GM23338 (cell line): ENCODE measurements around the gene CDKAL1. TPM values are rescaled to one million over a fixed set of nuclear protein-coding genes. Genes with fewer than 3 reads are reported as not detected.

Experiments
- ATAC-seq: fragments of 200-7000 bp; cut with Tn5 transposase; 3 replicates; pipeline ENCODE4 v1.9.1; 2020
- DNase-seq: peaks from one replicate; pipeline ENCODE4 v3.0.0-alpha.2; 2015; ENCODE audit warnings: low spot score
- H2AFZ ChIP-seq: fragments of 200-600 bp; sonication (generic); 2 replicates; pipeline ENCODE4 v1.8.0; 2016; ENCODE audit warnings: antibody characterized with exemption, mild to moderate bottlenecking, moderate library complexity
- H3F3A ChIP-seq: fragments of 200-600 bp; sonication (generic); replicated peaks from 2 replicates; pipeline ENCODE4 v1.8.0; 2017; ENCODE audit warnings: antibody characterized with exemption, mixed run types, low read depth
- H3K27ac ChIP-seq: fragments of 200-600 bp; sonication (generic); 2 replicates; pipeline ENCODE4 v1.6.1; 2016; ENCODE audit warnings: low read depth
- H3K27me3 ChIP-seq: fragments of 200-600 bp; sonication (generic); 2 replicates; pipeline ENCODE4 v1.8.0; 2016; ENCODE audit warnings: mild to moderate bottlenecking, mixed run types, moderate library complexity; ENCODE audit not compliant: insufficient read depth
- H3K36me3 ChIP-seq: fragments of 200-600 bp; sonication (generic); 2 replicates; pipeline ENCODE4 v1.8.0; 2016; ENCODE audit warnings: mild to moderate bottlenecking; ENCODE audit not compliant: insufficient read depth
- H3K4me1 ChIP-seq: fragments of 200-600 bp; sonication (generic); 2 replicates; pipeline ENCODE4 v1.8.0; 2016; ENCODE audit warnings: mild to moderate bottlenecking, moderate library complexity; ENCODE audit not compliant: insufficient read depth
- H3K4me2 ChIP-seq: fragments of 200-600 bp; sonication (generic); 2 replicates; pipeline ENCODE4 v1.7.1; 2017; ENCODE audit warnings: mixed run types
- H3K4me3 ChIP-seq: fragments of 200-600 bp; sonication (generic); 2 replicates; pipeline ENCODE4 v1.6.1; 2016; ENCODE audit warnings: mixed run types
- H3K79me2 ChIP-seq: fragments of 200-600 bp; sonication (generic); replicated peaks from 2 replicates; pipeline ENCODE4 v1.8.0; 2017; ENCODE audit warnings: mild to moderate bottlenecking; ENCODE audit not compliant: insufficient read depth
- H3K9me2 ChIP-seq: fragments of 200-600 bp; sonication (generic); 2 replicates; pipeline ENCODE4 v1.8.0; 2017; ENCODE audit not compliant: insufficient read depth
- H4K20me1 ChIP-seq: fragments of 200-600 bp; sonication (generic); replicated peaks from 2 replicates; pipeline ENCODE4 v1.8.0; 2017; ENCODE audit warnings: mild to moderate bottlenecking; ENCODE audit not compliant: insufficient read depth
- H3K27ac Mint-ChIP-seq: 2 replicates; pipeline ENCODE4 v1.8.0; 2020; ENCODE audit warnings: inconsistent platforms, mild to moderate bottlenecking, moderate library complexity, mixed read lengths
- H3K27me3 Mint-ChIP-seq: 3 replicates; pipeline ENCODE4 v1.8.0; 2022; ENCODE audit warnings: low read depth, mild to moderate bottlenecking, moderate library complexity, mixed read lengths, inconsistent platforms; ENCODE audit not compliant: insufficient read depth, poor library complexity
- H3K36me3 Mint-ChIP-seq: 3 replicates; pipeline ENCODE4 v1.8.0; 2021; ENCODE audit warnings: low read depth, mild to moderate bottlenecking, inconsistent platforms, moderate library complexity, mixed read lengths
- H3K4me1 Mint-ChIP-seq: 3 replicates; pipeline ENCODE4 v1.8.0; 2020; ENCODE audit warnings: mild to moderate bottlenecking, inconsistent platforms, mixed read lengths
- H3K4me3 Mint-ChIP-seq: 3 replicates; pipeline ENCODE4 v1.8.0; 2021; ENCODE audit warnings: moderate library complexity, mild to moderate bottlenecking, inconsistent platforms, mixed read lengths
- H3K9me3 Mint-ChIP-seq: 3 replicates; pipeline ENCODE4 v1.8.0; 2020; ENCODE audit warnings: moderate library complexity, mild to moderate bottlenecking, inconsistent platforms, mixed read lengths
- CREB1 ChIP-seq: fragments of 250-450 bp; sonication (Bioruptor Pico); IDR thresholded peaks from 2 replicates; pipeline ENCODE4 v1.5.0; 2020; ENCODE audit warnings: low read depth, mild to moderate bottlenecking, moderate library complexity
- CTCF ChIP-seq, 2 experiments: fragments of 200-600 bp in 1 of 2; sonication (generic) in 1 of 2; conservative IDR thresholded peaks; 2 replicates each; pipeline versions ENCODE4 v1.5.1 to v1.6.1; 2016 to 2017; ENCODE audit warnings: antibody characterized with exemption in 2 of 2, low read depth in 2 of 2, mild to moderate bottlenecking in 2 of 2, moderate library complexity in 1 of 2
- EZH2 ChIP-seq: fragments of 200-600 bp; sonication (generic); IDR thresholded peaks from one replicate; pipeline ENCODE4 v1.8.0; 2017; ENCODE audit warnings: antibody characterized with exemption, mild to moderate bottlenecking, low read depth; ENCODE audit not compliant: unreplicated experiment
- EZH2phosphoT487 ChIP-seq: fragments of 200-600 bp; sonication (generic); IDR thresholded peaks from one replicate; pipeline ENCODE4 v1.8.1; 2018; ENCODE audit warnings: antibody characterized with exemption; ENCODE audit not compliant: unreplicated experiment
- JUNB ChIP-seq: IDR thresholded peaks from one replicate; pipeline ENCODE4 v1.6.1; 2016; ENCODE audit warnings: antibody characterized with exemption; ENCODE audit not compliant: unreplicated experiment
- NANOG ChIP-seq: IDR thresholded peaks from 2 replicates; pipeline ENCODE4 v1.6.1; 2016; ENCODE audit warnings: antibody characterized with exemption, borderline replicate concordance
- STAT1 ChIP-seq: IDR thresholded peaks from one replicate; pipeline ENCODE4 v1.6.1; 2016; ENCODE audit warnings: antibody characterized with exemption; ENCODE audit not compliant: unreplicated experiment
- ZNF114 ChIP-seq: fragments of 250-450 bp; sonication (Bioruptor Pico); IDR thresholded peaks from 2 replicates; pipeline ENCODE4 v1.5.0; 2020; ENCODE audit warnings: mild to moderate bottlenecking, moderate library complexity
- ZNF331 ChIP-seq: fragments of 250-450 bp; sonication (Bioruptor Pico); IDR thresholded peaks from 2 replicates; pipeline ENCODE4 v1.5.0; 2020; ENCODE audit warnings: low read depth, mild to moderate bottlenecking, moderate library complexity
- polyA plus RNA-seq: library from polyadenylated mRNA; unstranded; fragments of >200 nt; fragmentation: Nextera tagmentation; extraction: Ambion mirVana; gene quantifications from 2 replicates; pipeline ENCODE4 v1.2.1, GENCODE V29; 2016
- total RNA-seq: library from RNA; depleted of rRNA; stranded (reverse); fragments of >200 nt; shearing (Covaris generic); gene quantifications from 2 replicates; pipeline ENCODE4 v1.2.3, GENCODE V29; 2014
- TF ChIP-seq, protein P1 (sequence below): IDR thresholded peaks from 2 replicates; pipeline ENCODE4 v1.6.1; 2016; ENCODE audit warnings: antibody characterized with exemption
- TF ChIP-seq, protein P2 (sequence below): fragments of 250-450 bp; sonication (Bioruptor Pico); IDR thresholded peaks from 2 replicates; pipeline ENCODE4 v1.5.0; 2020; ENCODE audit warnings: mild to moderate bottlenecking, moderate library complexity

Gene CDKAL1
- total and polyA plus RNA-seq, 2 experiments from 2014 or later = 17.8 to 35.0 TPM

GRCh38 chr6:20876036-20876435 lies 341.8 kb downstream of the CDKAL1 start:
- no peak for DNase-seq
- H3K4me2 ChIP-seq = 0 out of 2 replicates have a peak overlapping the region, but pooled peaks have one; percentile 47
- H3K36me3 ChIP-seq = no peaks in the 10 kb centered on the region
- H3K36me3 Mint-ChIP-seq = no peaks in the 10 kb centered on the region
- H3K79me2 ChIP-seq = no peaks in the 10 kb centered on the region
- H3F3A ChIP-seq = no peaks in the 10 kb centered on the region
- H3K9me2 ChIP-seq = no peaks in the 10 kb centered on the region
- peaks cover 72% of the 10 kb centered on the region for H3K4me1 ChIP-seq
- no peaks in the 10 kb centered on the region for H4K20me1 ChIP-seq
- no peaks in the 10 kb centered on the region for H3K27me3 ChIP-seq
- H2AFZ ChIP-seq = no peak overlapping the region
- TF ChIP-seq CREB1 (no peak), JUNB (no peak), ZNF114 (CRISPR knock-in tag) (no peak), STAT1 (no peak), ZNF331 (no peak)
- no peaks in the 10 kb centered on the region for H3K9me3 Mint-ChIP-seq
- H3K27ac Mint-ChIP-seq = peak overlapping the region; percentile 20; the same call in 1 of the 2 replicates
- no peak overlapping the region for H3K4me3 Mint-ChIP-seq
- ATAC-seq = no peak; the same call in 2 of the 3 replicates
- peaks cover 2% of the 10 kb centered on the region for H3K27me3 Mint-ChIP-seq
- no peak overlapping the region for H3K4me3 ChIP-seq
- no peak overlapping the region for H3K27ac ChIP-seq
- peaks cover 68% of the 10 kb centered on the region for H3K4me1 Mint-ChIP-seq

GRCh38 chr6:20876561-20876960 lies 342.3 kb downstream of the CDKAL1 start:
- no peaks in the 10 kb centered on the region for H3K27me3 ChIP-seq
- peak overlapping the region; percentile 20; the same call in 1 of the 2 replicates for H3K27ac Mint-ChIP-seq
- no peaks in the 10 kb centered on the region for H3K9me3 Mint-ChIP-seq
- H2AFZ ChIP-seq = no peak overlapping the region
- DNase-seq = no peak
- no peak overlapping the region for H3K4me3 ChIP-seq
- H3K4me1 Mint-ChIP-seq = peaks cover 68% of the 10 kb centered on the region
- no peaks in the 10 kb centered on the region for H3K79me2 ChIP-seq
- peak overlapping the region; percentile 47 for H3K4me2 ChIP-seq
- no peaks in the 10 kb centered on the region for H3K36me3 Mint-ChIP-seq
- H3K4me1 ChIP-seq = peaks cover 76% of the 10 kb centered on the region
- no peaks in the 10 kb centered on the region for H3F3A ChIP-seq
- H3K9me2 ChIP-seq = no peaks in the 10 kb centered on the region
- H3K27me3 Mint-ChIP-seq = peaks cover 2% of the 10 kb centered on the region
- H3K36me3 ChIP-seq = no peaks in the 10 kb centered on the region
- H3K27ac ChIP-seq = no peak overlapping the region
- no peaks in the 10 kb centered on the region for H4K20me1 ChIP-seq
- H3K4me3 Mint-ChIP-seq = no peak overlapping the region
- ATAC-seq = no peak
- TF ChIP-seq CREB1 = no peak
- TF ChIP-seq EZH2phosphoT487 = no peak
- TF ChIP-seq, protein P1, sequence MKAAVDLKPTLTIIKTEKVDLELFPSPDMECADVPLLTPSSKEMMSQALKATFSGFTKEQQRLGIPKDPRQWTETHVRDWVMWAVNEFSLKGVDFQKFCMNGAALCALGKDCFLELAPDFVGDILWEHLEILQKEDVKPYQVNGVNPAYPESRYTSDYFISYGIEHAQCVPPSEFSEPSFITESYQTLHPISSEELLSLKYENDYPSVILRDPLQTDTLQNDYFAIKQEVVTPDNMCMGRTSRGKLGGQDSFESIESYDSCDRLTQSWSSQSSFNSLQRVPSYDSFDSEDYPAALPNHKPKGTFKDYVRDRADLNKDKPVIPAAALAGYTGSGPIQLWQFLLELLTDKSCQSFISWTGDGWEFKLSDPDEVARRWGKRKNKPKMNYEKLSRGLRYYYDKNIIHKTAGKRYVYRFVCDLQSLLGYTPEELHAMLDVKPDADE = no peak
- no peak for TF ChIP-seq ZNF331
- no peak for TF ChIP-seq CTCF (conservative IDR thresholded peaks at IDR 0.05; ENCODE audit: low read depth in 2 of 2)
- TF ChIP-seq EZH2 = no peak
- TF ChIP-seq, protein P2, sequence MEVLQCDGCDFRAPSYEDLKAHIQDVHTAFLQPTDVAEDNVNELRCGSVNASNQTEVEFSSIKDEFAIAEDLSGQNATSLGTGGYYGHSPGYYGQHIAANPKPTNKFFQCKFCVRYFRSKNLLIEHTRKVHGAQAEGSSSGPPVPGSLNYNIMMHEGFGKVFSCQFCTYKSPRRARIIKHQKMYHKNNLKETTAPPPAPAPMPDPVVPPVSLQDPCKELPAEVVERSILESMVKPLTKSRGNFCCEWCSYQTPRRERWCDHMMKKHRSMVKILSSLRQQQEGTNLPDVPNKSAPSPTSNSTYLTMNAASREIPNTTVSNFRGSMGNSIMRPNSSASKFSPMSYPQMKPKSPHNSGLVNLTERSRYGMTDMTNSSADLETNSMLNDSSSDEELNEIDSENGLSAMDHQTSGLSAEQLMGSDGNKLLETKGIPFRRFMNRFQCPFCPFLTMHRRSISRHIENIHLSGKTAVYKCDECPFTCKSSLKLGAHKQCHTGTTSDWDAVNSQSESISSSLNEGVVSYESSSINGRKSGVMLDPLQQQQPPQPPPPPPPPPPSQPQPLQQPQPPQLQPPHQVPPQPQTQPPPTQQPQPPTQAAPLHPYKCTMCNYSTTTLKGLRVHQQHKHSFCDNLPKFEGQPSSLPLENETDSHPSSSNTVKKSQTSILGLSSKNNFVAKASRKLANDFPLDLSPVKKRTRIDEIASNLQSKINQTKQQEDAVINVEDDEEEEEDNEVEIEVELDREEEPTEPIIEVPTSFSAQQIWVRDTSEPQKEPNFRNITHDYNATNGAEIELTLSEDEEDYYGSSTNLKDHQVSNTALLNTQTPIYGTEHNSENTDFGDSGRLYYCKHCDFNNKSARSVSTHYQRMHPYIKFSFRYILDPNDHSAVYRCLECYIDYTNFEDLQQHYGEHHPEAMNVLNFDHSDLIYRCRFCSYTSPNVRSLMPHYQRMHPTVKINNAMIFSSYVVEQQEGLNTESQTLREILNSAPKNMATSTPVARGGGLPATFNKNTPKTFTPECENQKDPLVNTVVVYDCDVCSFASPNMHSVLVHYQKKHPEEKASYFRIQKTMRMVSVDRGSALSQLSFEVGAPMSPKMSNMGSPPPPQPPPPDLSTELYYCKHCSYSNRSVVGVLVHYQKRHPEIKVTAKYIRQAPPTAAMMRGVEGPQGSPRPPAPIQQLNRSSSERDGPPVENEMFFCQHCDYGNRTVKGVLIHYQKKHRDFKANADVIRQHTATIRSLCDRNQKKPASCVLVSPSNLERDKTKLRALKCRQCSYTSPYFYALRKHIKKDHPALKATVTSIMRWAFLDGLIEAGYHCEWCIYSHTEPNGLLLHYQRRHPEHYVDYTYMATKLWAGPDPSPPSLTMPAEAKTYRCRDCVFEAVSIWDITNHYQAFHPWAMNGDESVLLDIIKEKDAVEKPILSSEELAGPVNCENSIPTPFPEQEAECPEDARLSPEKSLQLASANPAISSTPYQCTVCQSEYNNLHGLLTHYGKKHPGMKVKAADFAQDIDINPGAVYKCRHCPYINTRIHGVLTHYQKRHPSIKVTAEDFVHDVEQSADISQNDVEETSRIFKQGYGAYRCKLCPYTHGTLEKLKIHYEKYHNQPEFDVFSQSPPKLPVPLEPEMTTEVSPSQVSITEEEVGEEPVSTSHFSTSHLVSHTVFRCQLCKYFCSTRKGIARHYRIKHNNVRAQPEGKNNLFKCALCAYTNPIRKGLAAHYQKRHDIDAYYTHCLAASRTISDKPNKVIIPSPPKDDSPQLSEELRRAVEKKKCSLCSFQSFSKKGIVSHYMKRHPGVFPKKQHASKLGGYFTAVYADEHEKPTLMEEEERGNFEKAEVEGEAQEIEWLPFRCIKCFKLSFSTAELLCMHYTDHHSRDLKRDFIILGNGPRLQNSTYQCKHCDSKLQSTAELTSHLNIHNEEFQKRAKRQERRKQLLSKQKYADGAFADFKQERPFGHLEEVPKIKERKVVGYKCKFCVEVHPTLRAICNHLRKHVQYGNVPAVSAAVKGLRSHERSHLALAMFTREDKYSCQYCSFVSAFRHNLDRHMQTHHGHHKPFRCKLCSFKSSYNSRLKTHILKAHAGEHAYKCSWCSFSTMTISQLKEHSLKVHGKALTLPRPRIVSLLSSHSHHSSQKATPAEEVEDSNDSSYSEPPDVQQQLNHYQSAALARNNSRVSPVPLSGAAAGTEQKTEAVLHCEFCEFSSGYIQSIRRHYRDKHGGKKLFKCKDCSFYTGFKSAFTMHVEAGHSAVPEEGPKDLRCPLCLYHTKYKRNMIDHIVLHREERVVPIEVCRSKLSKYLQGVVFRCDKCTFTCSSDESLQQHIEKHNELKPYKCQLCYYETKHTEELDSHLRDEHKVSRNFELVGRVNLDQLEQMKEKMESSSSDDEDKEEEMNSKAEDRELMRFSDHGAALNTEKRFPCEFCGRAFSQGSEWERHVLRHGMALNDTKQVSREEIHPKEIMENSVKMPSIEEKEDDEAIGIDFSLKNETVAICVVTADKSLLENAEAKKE = no peak
- no peak for TF ChIP-seq NANOG
